ENCODE data around the gene CIRBP. TPM values are rescaled to one million over a fixed set of nuclear protein-coding genes. Genes with fewer than 3 reads are reported as not detected.

The CIRBP gene
- total RNA-seq, 1 experiment from 2014 or later, result 136 TPM

GRCh38 chr19:1237027-1237659 is 32.0 kb upstream of the CIRBP start:
- TF ChIP-seq EZH2 (IDR thresholded peaks at IDR 0.05; ENCODE audit: low read length, unreplicated experiment) (no peak), CTCF (conservative IDR thresholded peaks at IDR 0.05; ENCODE audit: low read depth, low read length) (no peak), EZH2phosphoT487 (IDR thresholded peaks at IDR 0.05; ENCODE audit: borderline replicate concordance, low read length) (no peak)
- no peaks in the 10 kb centered on the region for H3K27me3 ChIP-seq (ENCODE audit: low read length)
- no peaks in the 10 kb centered on the region for H3K9me3 ChIP-seq (ENCODE audit: low read length)
- H3F3A ChIP-seq (ENCODE audit: low read length, unreplicated experiment), result no peaks in the 10 kb centered on the region
- H3K4me1 ChIP-seq (ENCODE audit: insufficient read depth, low read length), result peaks cover 11% of the 10 kb centered on the region; the same call in 1 of the 2 replicates
- H3K4me3 ChIP-seq (ENCODE audit: low read length), result peak overlapping the region; percentile 81
- H3K4me2 ChIP-seq (ENCODE audit: low read length), result peak overlapping the region; percentile 93
- ChIA-PET POLR2A (ENCODE audit: unreplicated experiment) (no interaction called here), CTCF (no interaction called here)
- H3K9me2 ChIP-seq (replicated peaks; ENCODE audit: low read length), result no peaks in the 10 kb centered on the region
- peak overlapping the region; percentile 71; the same call in 1 of the 2 replicates for H2AFZ ChIP-seq (ENCODE audit: low read length)
- ATAC-seq (no peak), DNase-seq (no peak)
- H3K36me3 ChIP-seq (ENCODE audit: low read depth, low read length), result no peaks in the 10 kb centered on the region
- H3K27ac ChIP-seq (ENCODE audit: low read length), result no peak overlapping the region
- intact Hi-C loops (cut with micrococcal nuclease), result no loop called here
- H4K20me1 ChIP-seq (ENCODE audit: low read length), result no peaks in the 10 kb centered on the region
- no peak overlapping the region for H3K9ac ChIP-seq (ENCODE audit: low read length)
- BruUV-seq (replicated peaks), result no TSS peak
- H3K79me2 ChIP-seq (ENCODE audit: low read length), result peaks cover 13% of the 10 kb centered on the region

GRCh38 chr19:1237754-1238368 is 31.3 kb upstream of the CIRBP start, which contains the start of gene CBARP:
TSS of gene CBARP (minus strand) at chr19:1238005. CDS start at chr19:1236100, 1,905 bp downstream.
- H3F3A ChIP-seq (ENCODE audit: low read length, unreplicated experiment), result no peaks in the 10 kb centered on the region
- peaks cover 6% of the 10 kb centered on the region; the same call in 1 of the 2 replicates for H3K4me1 ChIP-seq (ENCODE audit: insufficient read depth, low read length)
- ChIA-PET CTCF (no interaction called here), POLR2A (ENCODE audit: unreplicated experiment) (no interaction called here)
- DNase-seq (peak; percentile 35), ATAC-seq (no peak)
- no peak for TF ChIP-seq EZH2 (IDR thresholded peaks at IDR 0.05; ENCODE audit: low read length, unreplicated experiment)
- TF ChIP-seq CTCF (conservative IDR thresholded peaks at IDR 0.05; ENCODE audit: low read depth, low read length), result no peak
- TF ChIP-seq EZH2phosphoT487 (IDR thresholded peaks at IDR 0.05; ENCODE audit: borderline replicate concordance, low read length), result no peak
- no peak within 1 kb of the TSS for H3K9ac ChIP-seq (ENCODE audit: low read length)
- intact Hi-C loops (cut with micrococcal nuclease), result no loop called here
- no TSS peak for BruUV-seq (replicated peaks)
- peaks cover 20% of the 10 kb centered on the region for H3K79me2 ChIP-seq (ENCODE audit: low read length)
- peak within 1 kb of the TSS; percentile 93 for H3K4me2 ChIP-seq (ENCODE audit: low read length)
- H3K36me3 ChIP-seq (ENCODE audit: low read depth, low read length), result no peaks in the 10 kb centered on the region
- no peaks in the 10 kb centered on the region for H3K9me3 ChIP-seq (ENCODE audit: low read length)
- H3K9me2 ChIP-seq (replicated peaks; ENCODE audit: low read length), result no peaks in the 10 kb centered on the region
- H3K4me3 ChIP-seq (ENCODE audit: low read length), result peak within 1 kb of the TSS; percentile 81
- peak within 1 kb of the TSS; percentile 71; the same call in 1 of the 2 replicates for H2AFZ ChIP-seq (ENCODE audit: low read length)
- H4K20me1 ChIP-seq (ENCODE audit: low read length), result no peaks in the 10 kb centered on the region
- no peak within 1 kb of the TSS for H3K27ac ChIP-seq (ENCODE audit: low read length)
- no peaks in the 10 kb centered on the region for H3K27me3 ChIP-seq (ENCODE audit: low read length)
